K562 (cell line): ENCODE measurements around the gene CFL1. TPM values are rescaled to one million over a fixed set of nuclear protein-coding genes. Genes with fewer than 3 reads are reported as not detected.

Source experiments
- MCM2 ChIP-seq: fragments of 450-650 bp; IDR thresholded peaks from 2 replicates; pipeline ENCODE4 v1.6.1; 2017; ENCODE audit warnings: low read depth, mild to moderate bottlenecking
- POLR2H ChIP-seq: IDR thresholded peaks from 2 replicates; pipeline ENCODE4 v1.6.1; 2016; ENCODE audit warnings: missing genetic modification characterization, low read depth, mild to moderate bottlenecking, control low read depth, missing compliant biosample characterization, moderate library complexity
- RFX1 ChIP-seq: fragments of 450-650 bp; IDR thresholded peaks from 2 replicates; pipeline ENCODE4 v1.6.1; 2016; ENCODE audit warnings: mild to moderate bottlenecking, moderate library complexity
- TAF1 ChIP-seq: IDR thresholded peaks from 2 replicates; pipeline ENCODE4 v1.6.1; 2011; ENCODE audit warnings: mild to moderate bottlenecking, low read length, moderate library complexity; ENCODE audit not compliant: insufficient read depth, control insufficient read depth, severe bottlenecking; ENCODE audit errors: extremely low read depth
- ZNF639 ChIP-seq, 2 experiments: fragments of 200-800 bp in 1 of 2; sonication (Bioruptor generic) in 1 of 2; sonication (generic) in 1 of 2; formaldehyde crosslinking in 1 of 2; IDR thresholded peaks in 1 of 2; conservative IDR thresholded peaks in 1 of 2; 2 replicates each; pipeline versions ENCODE4 v1.5.0 to v1.6.1; 2016 to 2020; ENCODE audit warnings: missing compliant biosample characterization in 1 of 2, missing genetic modification characterization in 1 of 2, missing genetic modification reagents in 1 of 2
- polyA plus RNA-seq, 8 experiments: library from polyadenylated mRNA; depleted of rRNA in 4 of 8; stranded (reverse) in 5 of 8; unstranded in 3 of 8; fragments of >200 nt; fragmentation: Nextera tagmentation in 2 of 8; fragmentation: Illumina TruSeq in 1 of 8; extraction: Ambion mirVana in 2 of 8; extraction: Trizol in 1 of 8; gene quantifications; 2 replicates each; pipeline versions ENCODE4 v1.2.1 to v1.2.3, GENCODE V29; 2011 to 2014; ENCODE audit warnings: inconsistent platforms in 1 of 8, missing spikeins in 1 of 8
- total RNA-seq, 7 experiments: library from RNA; depleted of rRNA in 6 of 7; stranded (reverse); fragments of >200 nt in 6 of 7; fragmentation: Illumina TruSeq in 2 of 7; extraction: Trizol in 2 of 7; gene quantifications; 2 replicates each; pipeline versions ENCODE4 v1.2.1 to v1.2.3, GENCODE V29; 2011 to 2021; ENCODE audit warnings: low replicate concordance in 1 of 7
- TF ChIP-seq, protein P1 (sequence below): fragments of 450-650 bp; IDR thresholded peaks from 2 replicates; pipeline ENCODE4 v1.6.1; 2018; ENCODE audit not compliant: partially characterized antibody
- TF ChIP-seq, protein P2 (sequence below): fragments of 450-650 bp; IDR thresholded peaks from 2 replicates; pipeline ENCODE4 v1.6.1; 2016; ENCODE audit warnings: low read depth

CFL1 gene
- total and polyA plus RNA-seq, 9 of the 15 experiments (the other 6 are each of a cell fraction or from before 2014, with no cell fraction given): 105 to 1,101 (median 859) TPM

DNA sequence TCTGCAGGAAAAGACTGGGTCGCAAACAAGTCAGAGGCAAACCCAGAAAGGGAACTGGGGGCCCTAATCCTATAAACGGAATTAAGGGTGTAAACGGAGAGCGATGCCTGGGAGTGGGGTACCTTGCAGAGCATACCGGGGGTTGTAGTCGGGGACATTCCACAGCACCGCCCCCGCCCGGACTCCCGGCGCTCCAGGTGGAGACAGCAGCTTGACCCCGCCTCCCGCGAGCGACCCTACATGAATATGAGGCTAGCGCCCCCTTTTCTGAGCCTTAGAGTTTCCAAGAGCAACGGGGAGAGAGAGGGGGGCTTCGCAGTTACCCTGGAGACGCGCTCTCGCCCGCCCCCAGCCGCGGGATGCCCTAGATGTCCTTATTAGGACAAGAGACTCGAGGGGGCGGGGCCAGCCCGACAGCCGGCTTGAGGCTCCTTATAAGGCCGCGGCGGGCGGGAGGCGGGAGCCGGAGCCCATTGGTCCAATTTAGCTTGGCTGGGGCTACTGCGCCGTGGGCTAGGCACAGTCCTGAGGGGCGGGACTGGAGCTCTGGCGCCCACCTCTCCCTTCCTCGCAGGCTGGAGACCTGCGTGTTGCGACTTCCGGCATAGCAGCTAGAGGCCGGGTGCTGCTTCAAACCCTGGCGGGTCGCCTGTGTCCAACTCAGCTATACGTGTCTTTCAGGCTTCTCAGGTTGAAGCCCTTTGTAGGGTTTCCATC lies 1.3 kb upstream of the CFL1 start (continued):
- TF ChIP-seq, protein P1, sequence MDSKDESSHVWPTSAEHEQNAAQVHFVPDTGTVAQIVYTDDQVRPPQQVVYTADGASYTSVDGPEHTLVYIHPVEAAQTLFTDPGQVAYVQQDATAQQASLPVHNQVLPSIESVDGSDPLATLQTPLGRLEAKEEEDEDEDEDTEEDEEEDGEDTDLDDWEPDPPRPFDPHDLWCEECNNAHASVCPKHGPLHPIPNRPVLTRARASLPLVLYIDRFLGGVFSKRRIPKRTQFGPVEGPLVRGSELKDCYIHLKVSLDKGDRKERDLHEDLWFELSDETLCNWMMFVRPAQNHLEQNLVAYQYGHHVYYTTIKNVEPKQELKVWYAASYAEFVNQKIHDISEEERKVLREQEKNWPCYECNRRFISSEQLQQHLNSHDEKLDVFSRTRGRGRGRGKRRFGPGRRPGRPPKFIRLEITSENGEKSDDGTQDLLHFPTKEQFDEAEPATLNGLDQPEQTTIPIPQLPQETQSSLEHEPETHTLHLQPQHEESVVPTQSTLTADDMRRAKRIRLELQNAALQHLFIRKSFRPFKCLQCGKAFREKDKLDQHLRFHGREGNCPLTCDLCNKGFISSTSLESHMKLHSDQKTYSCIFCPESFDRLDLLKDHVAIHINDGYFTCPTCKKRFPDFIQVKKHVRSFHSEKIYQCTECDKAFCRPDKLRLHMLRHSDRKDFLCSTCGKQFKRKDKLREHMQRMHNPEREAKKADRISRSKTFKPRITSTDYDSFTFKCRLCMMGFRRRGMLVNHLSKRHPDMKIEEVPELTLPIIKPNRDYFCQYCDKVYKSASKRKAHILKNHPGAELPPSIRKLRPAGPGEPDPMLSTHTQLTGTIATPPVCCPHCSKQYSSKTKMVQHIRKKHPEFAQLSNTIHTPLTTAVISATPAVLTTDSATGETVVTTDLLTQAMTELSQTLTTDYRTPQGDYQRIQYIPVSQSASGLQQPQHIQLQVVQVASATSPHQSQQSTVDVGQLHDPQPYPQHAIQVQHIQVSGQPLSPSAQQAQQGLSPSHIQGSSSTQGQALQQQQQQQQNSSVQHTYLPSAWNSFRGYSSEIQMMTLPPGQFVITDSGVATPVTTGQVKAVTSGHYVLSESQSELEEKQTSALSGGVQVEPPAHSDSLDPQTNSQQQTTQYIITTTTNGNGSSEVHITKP: peak; percentile 27
- TF ChIP-seq POLR2H (tag): peak; percentile 87
- TF ChIP-seq RFX1: peak; percentile 93
- TF ChIP-seq, protein P2, sequence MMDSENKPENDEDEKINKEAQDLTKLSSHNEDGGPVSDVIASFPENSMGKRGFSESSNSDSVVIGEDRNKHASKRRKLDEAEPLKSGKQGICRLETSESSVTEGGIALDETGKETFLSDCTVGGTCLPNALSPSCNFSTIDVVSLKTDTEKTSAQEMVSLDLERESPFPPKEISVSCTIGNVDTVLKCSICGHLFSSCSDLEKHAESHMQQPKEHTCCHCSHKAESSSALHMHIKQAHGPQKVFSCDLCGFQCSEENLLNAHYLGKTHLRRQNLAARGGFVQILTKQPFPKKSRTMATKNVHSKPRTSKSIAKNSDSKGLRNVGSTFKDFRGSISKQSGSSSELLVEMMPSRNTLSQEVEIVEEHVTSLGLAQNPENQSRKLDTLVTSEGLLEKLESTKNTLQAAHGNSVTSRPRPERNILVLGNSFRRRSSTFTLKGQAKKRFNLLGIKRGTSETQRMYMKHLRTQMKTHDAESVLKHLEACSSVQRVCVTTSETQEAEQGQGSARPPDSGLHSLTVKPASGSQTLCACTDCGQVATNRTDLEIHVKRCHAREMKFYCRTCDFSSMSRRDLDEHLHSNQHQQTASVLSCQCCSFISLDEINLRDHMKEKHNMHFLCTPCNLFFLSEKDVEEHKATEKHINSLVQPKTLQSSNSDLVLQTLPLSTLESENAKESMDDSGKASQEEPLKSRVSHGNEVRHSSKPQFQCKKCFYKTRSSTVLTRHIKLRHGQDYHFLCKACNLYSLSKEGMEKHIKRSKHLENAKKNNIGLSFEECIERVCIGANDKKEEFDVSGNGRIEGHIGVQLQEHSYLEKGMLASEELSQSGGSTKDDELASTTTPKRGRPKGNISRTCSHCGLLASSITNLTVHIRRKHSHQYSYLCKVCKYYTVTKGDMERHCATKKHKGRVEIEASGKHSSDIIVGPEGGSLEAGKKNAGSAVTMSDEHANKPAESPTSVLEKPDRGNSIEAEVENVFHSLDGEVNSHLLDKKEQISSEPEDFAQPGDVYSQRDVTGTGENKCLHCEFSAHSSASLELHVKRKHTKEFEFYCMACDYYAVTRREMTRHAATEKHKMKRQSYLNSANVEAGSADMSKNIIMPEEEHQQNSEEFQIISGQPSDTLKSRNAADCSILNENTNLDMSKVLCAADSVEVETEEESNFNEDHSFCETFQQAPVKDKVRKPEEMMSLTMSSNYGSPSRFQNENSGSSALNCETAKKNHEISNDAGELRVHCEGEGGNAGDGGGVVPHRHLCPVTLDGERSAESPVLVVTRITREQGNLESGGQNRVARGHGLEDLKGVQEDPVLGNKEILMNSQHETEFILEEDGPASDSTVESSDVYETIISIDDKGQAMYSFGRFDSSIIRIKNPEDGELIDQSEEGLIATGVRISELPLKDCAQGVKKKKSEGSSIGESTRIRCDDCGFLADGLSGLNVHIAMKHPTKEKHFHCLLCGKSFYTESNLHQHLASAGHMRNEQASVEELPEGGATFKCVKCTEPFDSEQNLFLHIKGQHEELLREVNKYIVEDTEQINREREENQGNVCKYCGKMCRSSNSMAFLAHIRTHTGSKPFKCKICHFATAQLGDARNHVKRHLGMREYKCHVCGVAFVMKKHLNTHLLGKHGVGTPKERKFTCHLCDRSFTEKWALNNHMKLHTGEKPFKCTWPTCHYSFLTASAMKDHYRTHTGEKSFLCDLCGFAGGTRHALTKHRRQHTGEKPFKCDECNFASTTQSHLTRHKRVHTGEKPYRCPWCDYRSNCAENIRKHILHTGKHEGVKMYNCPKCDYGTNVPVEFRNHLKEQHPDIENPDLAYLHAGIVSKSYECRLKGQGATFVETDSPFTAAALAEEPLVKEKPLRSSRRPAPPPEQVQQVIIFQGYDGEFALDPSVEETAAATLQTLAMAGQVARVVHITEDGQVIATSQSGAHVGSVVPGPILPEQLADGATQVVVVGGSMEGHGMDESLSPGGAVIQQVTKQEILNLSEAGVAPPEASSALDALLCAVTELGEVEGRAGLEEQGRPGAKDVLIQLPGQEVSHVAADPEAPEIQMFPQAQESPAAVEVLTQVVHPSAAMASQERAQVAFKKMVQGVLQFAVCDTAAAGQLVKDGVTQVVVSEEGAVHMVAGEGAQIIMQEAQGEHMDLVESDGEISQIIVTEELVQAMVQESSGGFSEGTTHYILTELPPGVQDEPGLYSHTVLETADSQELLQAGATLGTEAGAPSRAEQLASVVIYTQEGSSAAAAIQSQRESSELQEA: no peak
- no peak for TF ChIP-seq MCM2
- TF ChIP-seq TAF1: peak; percentile 94
- peak in 1 of 2 experiments; percentile 89; a peak in 2 of 4 replicates for TF ChIP-seq ZNF639 (CRISPR knock-in tag; conservative IDR thresholded peaks at IDR 0.05 in 1 of 2, IDR thresholded peaks at IDR 0.05 in 1 of 2)
